Left colon (tissue), 2 donors: ENCODE results near the gene NR1H3. TPM values are rescaled to one million over a fixed set of nuclear protein-coding genes. Genes with fewer than 3 reads are reported as not detected.
"Not testable (repeated sequence)": the region's sequence is repeated elsewhere in the genome, so short reads cannot be mapped to it uniquely, and the experiment has no call there.

Source experiments
- ATAC-seq: fragments of 200-7000 bp; cut with Tn5 transposase; one replicate; pipeline ENCODE4 v1.9.1; 2020; ENCODE audit warnings: mild to moderate bottlenecking, moderate library complexity
- DNase-seq, 2 donors: peaks; one replicate each; pipeline ENCODE4 v3.0.0-alpha.2; 2020
- intact Hi-C, 2 donors: fragments of 100-400 bp; cut with DNase I in 1 of 2; cut with micrococcal nuclease in 1 of 2; formaldehyde crosslinking; loops; one replicate each; pipeline versions ENCODE4 v1.11.2 to v1.14.0; 2022; cut with DNase I, micrococcal nuclease
- long read RNA-seq: library from polyadenylated mRNA; unstranded; transcript quantifications from one replicate; pipeline ENCODE4 v2.0.0, GENCODE V29; 2021
- total RNA-seq, 2 donors: library from RNA; stranded (reverse); fragmentation: NEBNext Ultra II Directional; extraction: Animal tissue kit (Norgen Biotek cat#: 25700); gene quantifications; one replicate each; pipeline ENCODE4 v1.2.1, GENCODE V29; 2021
- donor health status: DM: no; HTN: no; CAD: no.
- donor health status: DM: yes; HTN: yes; CAD: no.

NR1H3 gene
- total RNA-seq, result 10 to 100 TPM; 52.1 to 58.2 TPM
- long read RNA-seq, transcript NR1H3-201 (9 exons, 1,501 nt), result major isoform, 7 of 69 reads
- long read RNA-seq, transcript NR1H3-211 (10 exons, 1,637 nt), result minor isoform, 5 of 69 reads
- long read RNA-seq, partial matches to known transcripts, result 15 of 69 reads
- long read RNA-seq, other reads (novel, unspliced or antisense), result 39 of 69 reads

DNA sequence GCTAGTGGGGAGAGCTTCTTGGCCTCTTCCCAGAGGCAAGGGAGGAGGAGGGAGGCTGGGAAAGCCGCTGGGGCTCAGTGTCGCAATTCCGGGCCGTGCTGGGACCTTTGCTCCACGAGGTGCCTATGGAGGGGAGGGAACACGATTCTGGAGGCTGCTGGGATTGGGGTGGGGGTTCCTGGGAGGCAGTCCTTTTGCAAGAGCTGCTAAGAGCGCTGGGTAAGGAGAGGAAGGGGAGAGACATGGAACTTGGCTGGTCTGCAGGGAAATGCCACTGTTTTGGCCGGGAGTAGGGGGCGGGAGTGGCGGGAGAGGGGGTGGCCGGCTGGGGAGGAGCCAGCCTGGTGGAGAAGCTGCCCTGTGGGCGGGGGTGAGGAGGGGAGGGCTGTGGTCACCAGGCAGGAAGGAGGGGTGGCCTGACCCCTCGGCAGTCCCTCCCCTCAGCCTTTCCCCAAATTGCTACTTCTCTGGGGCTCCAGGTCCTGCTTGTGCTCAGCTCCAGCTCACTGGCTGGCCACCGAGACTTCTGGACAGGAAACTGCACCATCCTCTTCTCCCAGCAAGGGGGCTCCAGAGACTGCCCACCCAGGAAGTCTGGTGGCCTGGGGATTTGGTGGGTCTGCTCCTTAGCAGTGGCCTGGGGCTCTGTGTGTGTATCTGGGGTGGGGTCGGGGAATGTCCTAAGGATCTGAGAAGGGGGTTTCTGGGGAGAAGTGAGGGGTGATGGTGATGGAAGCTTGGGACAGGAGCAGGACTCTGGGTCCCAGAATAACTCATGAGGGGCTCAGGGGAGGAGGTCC, at the start of gene NR1H3:
Gene NR1H3, plus strand, starts transcription at position 480 of the 800 bp plus-strand sequence. CDS start 1,221 bp downstream, outside the sequence.
- intact Hi-C loops, result no loop called here
- ATAC-seq, result peak; percentile 65
- DNase-seq, result peak; percentile 76 to 85

DNA sequence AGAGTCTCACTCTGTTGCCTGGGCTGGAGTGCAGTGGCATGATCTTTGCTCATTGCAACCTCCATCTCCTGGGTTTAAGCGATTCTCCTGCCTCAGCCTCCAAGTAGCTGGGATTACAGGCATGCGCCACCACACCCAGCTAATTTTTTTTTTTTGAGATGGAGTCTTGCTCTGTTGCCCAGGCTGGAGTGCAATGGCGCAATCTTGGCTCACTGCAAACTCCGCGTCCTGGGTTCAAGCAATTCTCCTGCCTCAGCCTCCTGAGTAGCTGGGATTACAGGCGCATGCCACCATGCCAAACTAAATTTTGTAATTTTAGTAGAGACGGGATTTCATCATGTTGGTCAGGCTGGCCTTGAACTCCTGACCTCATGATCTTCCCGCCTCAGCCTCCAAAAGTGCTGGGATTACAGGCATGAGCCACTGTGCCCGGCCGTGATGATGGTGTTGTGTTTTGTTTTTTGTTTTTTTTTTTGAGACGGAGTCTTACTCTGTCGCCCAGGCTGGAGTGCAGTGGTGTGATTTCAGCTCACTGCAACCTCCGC, 49.7 kb upstream of the NR1H3 start:
- intact Hi-C loops, ATAC-seq, DNase-seq: not testable (repeated sequence)

GRCh38 chr11:47208628-47209027, 49.2 kb upstream of the NR1H3 start:
- no peak for ATAC-seq
- no peak for DNase-seq
- intact Hi-C loops, result no loop called here

- ATAC-seq (no peak), DNase-seq (peak in 1 of 2 donors; percentile 40)
- intact Hi-C loops, result no loop called here
Observed at GRCh38 chr11:47212938-47213337, 44.9 kb upstream of the NR1H3 start.

GRCh38 chr11:47213950-47214565, 43.7 kb upstream of the NR1H3 start:
- intact Hi-C loops, result no loop called here
- DNase-seq, result peak; percentile 93 to 97
- ATAC-seq, result peak; percentile 84

- no peak for ATAC-seq
- DNase-seq, result no peak
- intact Hi-C loops, result no loop called here
Observed at GRCh38 chr11:47215366-47215910, 42.4 kb upstream of the NR1H3 start.

- peak; percentile 59 to 70 for DNase-seq
- intact Hi-C loops, result no loop called here
- peak; percentile 26 for ATAC-seq
Observed at GRCh38 chr11:47216121-47216798, 41.5 kb upstream of the NR1H3 start.

GRCh38 chr11:47220401-47220821, 37.4 kb upstream of the NR1H3 start:
- ATAC-seq (peak; percentile 34), DNase-seq (no peak)
- intact Hi-C loops, result no loop called here

DNA sequence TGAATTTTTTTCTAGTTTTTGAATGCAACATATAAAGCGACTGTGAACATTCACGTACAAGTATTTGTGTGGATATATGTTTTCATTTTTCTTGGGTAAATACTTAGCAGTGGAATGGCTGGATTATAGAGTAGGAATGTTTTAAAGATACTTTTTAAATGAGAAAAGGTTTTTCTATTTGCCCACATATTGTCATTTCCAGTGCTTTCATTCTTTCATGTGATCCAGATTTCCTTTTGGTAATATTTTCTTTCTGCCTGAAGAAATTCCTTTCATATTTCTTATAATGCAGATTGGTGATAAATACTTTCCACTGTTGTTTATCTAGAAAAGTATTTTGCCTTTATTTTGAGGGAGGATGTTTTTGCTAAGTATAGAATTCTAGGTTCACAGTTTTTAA, 35.1 kb upstream of the NR1H3 start:
- no peak for DNase-seq
- no peak for ATAC-seq
- intact Hi-C loops, result no loop called here

- DNase-seq (no peak), ATAC-seq (no peak)
- intact Hi-C loops, result no loop called here
Observed at GRCh38 chr11:47225552-47226400, 32.0 kb upstream of the NR1H3 start.

GRCh38 chr11:47229161-47229560, 28.6 kb upstream of the NR1H3 start:
- DNase-seq (no peak), ATAC-seq (no peak)
- intact Hi-C loops, result no loop called here

DNA sequence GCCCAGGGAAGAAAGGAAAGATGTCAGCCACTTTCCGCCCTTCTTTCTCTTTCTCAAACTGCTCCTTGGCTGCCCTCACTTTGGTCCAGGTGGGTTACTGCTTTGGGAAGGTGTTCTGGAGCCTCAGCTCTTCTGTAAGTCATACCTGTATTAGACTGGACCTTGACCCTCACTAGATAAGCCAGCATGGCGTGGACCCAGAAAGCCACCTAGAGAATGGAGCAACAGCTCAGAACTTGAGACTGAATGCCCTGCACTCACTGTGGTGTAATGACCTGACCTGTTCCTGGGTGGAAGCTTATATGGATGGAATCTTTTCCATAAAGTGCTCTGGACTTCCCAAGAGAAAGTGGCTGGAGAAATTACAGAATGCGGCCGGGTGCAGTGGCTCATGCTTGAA, 24.7 kb upstream of the NR1H3 start:
- DNase-seq (no peak), ATAC-seq (peak; percentile 14)
- intact Hi-C loops, result no loop called here

- intact Hi-C loops, result no loop called here
- ATAC-seq, result peak; percentile 76
- DNase-seq, result no peak
Observed at GRCh38 chr11:47233989-47234668, 23.7 kb upstream of the NR1H3 start.

- intact Hi-C loops, result no loop called here
- DNase-seq (peak; percentile 52 to 56), ATAC-seq (peak; percentile 66)
Observed at GRCh38 chr11:47234669-47235100, 23.1 kb upstream of the NR1H3 start.

GRCh38 chr11:47235163-47235562, 22.6 kb upstream of the NR1H3 start:
- intact Hi-C loops, result no loop called here
- DNase-seq (no peak), ATAC-seq (no peak)

DNA sequence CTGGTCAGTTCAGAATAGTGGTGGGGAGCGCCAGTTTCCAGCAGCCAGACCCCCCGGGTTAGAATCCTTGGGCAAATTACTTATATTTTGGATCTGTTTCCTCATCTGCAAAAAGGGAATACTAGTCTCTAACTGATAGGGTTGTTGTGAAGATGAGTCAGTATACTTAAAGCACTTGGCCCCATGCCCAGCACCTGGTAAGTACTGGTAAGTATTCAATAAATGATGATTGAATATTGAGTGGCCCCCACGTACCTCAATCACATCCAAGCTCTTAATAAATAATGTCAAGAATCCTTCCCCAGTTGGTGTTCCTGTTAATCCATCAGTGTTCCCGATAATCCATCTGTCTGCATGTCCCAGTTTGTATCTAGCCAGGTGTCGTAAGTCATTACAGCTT, 21.3 kb upstream of the NR1H3 start:
- intact Hi-C loops, result no loop called here
- ATAC-seq, result no peak
- DNase-seq, result no peak

- ATAC-seq, result no peak
- intact Hi-C loops, result no loop called here
- DNase-seq, result no peak
Observed at GRCh38 chr11:47239852-47240251, 17.9 kb upstream of the NR1H3 start.
